Measurements from ENCODE around the gene BAG5. TPM values are rescaled to one million over a fixed set of nuclear protein-coding genes. Genes with fewer than 3 reads are reported as not detected.
"Not testable (repeated sequence)": the region's sequence is repeated elsewhere in the genome, so short reads cannot be mapped to it uniquely, and the experiment has no call there.

The BAG5 gene, protein sequence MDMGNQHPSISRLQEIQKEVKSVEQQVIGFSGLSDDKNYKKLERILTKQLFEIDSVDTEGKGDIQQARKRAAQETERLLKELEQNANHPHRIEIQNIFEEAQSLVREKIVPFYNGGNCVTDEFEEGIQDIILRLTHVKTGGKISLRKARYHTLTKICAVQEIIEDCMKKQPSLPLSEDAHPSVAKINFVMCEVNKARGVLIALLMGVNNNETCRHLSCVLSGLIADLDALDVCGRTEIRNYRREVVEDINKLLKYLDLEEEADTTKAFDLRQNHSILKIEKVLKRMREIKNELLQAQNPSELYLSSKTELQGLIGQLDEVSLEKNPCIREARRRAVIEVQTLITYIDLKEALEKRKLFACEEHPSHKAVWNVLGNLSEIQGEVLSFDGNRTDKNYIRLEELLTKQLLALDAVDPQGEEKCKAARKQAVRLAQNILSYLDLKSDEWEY
- total RNA-seq (10 to 100 TPM; 18.6 to 27.1 (median 24.9) TPM), polyA plus RNA-seq (10 to 100 TPM; 13.2 to 15.6 (median 14.6) TPM)

DNA sequence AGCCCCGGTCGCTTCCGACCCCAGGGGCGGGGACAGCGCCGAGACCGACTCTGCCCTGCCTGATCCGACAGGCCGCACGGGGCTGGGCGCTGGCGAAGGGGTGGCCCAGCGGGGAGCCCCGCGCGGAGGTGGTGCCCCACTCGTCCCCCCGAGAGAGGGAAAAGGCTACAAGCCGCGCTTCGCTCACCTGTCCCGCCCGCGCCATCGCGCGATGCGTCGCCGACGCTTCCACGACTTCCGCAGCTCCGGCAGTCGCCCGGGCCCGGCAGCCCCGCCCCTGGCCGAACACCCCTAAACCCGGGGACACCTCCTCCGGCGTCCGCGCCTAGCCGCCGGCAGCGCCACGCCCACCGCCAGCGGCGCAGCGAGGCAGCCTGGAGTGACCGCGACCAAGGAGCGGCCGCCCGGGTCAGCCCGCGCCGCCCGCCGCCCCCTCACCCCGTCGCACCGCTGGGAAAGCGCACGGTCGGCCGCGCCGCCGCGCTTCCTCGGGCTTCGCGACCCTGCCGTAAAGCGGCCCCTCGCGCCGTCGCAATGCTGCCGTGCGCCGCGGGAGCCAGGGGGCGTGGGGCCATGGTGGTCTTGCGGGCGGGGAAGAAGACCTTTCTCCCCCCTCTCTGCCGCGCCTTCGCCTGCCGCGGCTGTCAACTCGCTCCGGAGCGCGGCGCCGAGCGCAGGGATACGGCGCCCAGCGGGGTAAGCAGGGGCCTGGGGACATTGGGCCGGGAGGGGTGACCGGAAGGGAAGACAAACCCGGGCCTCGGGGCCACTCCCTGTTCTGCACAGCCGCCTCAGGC, at the start of gene BAG5, which contains the start of gene COA8:
TSS of gene BAG5 (minus strand) at position 229 of the 797 bp plus-strand sequence. CDS start 1,493 bp downstream, outside the sequence.
TSS of gene COA8 (plus strand) at position 532 of the 797 bp plus-strand sequence. CDS start at position 574, 42 bp downstream.
- Histone ChIP-seq H3K9me3 (no peaks in the 10 kb centered on the region), H3K4me1 (peaks cover 0 to 62% (median 59%) of the 10 kb centered on the region in 4 donors), H3K4me3 (peak within 1 kb of the TSS; percentile 68 to 95 (median 92)), H3K27ac (peak within 1 kb of the TSS; percentile 91 to 98 (median 96)), H3K36me3 (peaks cover 0 to 26% (median 4%) of the 10 kb centered on the region in 4 donors), H3K27me3 (no peaks in the 10 kb centered on the region)
- WGBS, 2 donors: 0% methylated on average over 109 of the region's 109 CpGs
- DNase-seq: peak; percentile 88
- intact Hi-C loops (cut with DNase I): no loop called here
- TF ChIP-seq POLR2A (IDR thresholded peaks at IDR 0.05): peak; percentile 54 to 72
- TF ChIP-seq, protein P1, sequence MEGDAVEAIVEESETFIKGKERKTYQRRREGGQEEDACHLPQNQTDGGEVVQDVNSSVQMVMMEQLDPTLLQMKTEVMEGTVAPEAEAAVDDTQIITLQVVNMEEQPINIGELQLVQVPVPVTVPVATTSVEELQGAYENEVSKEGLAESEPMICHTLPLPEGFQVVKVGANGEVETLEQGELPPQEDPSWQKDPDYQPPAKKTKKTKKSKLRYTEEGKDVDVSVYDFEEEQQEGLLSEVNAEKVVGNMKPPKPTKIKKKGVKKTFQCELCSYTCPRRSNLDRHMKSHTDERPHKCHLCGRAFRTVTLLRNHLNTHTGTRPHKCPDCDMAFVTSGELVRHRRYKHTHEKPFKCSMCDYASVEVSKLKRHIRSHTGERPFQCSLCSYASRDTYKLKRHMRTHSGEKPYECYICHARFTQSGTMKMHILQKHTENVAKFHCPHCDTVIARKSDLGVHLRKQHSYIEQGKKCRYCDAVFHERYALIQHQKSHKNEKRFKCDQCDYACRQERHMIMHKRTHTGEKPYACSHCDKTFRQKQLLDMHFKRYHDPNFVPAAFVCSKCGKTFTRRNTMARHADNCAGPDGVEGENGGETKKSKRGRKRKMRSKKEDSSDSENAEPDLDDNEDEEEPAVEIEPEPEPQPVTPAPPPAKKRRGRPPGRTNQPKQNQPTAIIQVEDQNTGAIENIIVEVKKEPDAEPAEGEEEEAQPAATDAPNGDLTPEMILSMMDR (IDR thresholded peaks at IDR 0.05): no peak
- no peak for TF ChIP-seq EP300 (IDR thresholded peaks at IDR 0.05)
- peak; percentile 88 to 98 (median 92) for TF ChIP-seq POLR2AphosphoS5 (IDR thresholded peaks at IDR 0.05)

DNA sequence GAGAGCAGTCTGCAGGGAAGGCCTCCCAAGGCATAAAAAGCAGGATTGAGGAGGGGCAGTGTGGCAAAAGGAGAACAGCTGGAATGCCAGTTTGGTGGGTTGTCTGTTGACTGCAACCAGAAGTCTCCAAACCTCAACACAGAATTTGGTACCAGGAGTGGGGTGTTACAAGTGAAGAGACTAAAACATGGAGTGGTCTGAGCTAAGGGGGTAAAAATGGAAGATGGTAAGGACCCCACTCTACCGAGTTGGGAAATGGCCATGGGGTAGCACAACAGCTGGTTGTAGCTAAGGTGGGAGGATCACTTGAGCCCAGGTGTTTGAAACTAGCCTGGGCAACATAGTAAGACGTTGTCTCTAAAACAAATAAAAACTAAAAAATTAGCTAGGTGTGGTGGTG, 48.8 kb upstream of the BAG5 start:
- intact Hi-C loops (cut with DNase I): no loop called here
- no peak for DNase-seq
- no peak overlapping the region for H3K4me3 ChIP-seq
- H3K27me3 ChIP-seq: peaks cover 0 to 12% (median 6%) of the 10 kb centered on the region in 3 donors
- H3K9me3 ChIP-seq: peaks cover 0 to 7% (median 4%) of the 10 kb centered on the region in 4 donors
- no peaks in the 10 kb centered on the region for H3K36me3 ChIP-seq
- 93% methylated on average over 2 of the region's 2 CpGs for WGBS, 2 donors
- no peak overlapping the region for H3K27ac ChIP-seq
- peaks cover 0 to 22% (median 18%) of the 10 kb centered on the region in 4 donors for H3K4me1 ChIP-seq
- no peak for TF ChIP-seq EP300 (IDR thresholded peaks at IDR 0.05)

DNA sequence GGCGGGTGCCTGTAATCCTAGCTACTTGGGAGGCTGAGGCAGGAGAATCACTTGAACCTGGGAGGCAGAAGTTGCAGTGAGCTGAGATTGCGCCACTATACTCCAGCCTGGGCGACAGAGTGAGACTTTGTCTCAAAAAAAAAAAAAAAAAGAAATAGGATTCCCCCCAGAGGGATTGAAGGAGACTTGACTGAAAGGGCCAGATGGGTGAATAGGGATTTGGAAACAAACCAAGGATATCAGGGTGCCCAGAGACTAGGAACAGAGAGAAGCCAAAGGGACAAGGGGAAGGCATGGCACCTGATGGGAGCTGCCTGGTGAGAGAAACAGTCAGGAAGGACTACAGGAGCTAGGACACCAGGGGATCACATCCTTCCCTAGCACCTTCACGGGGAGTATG, 46.6 kb upstream of the BAG5 start:
- peaks cover 0 to 12% (median 6%) of the 10 kb centered on the region in 3 donors for H3K27me3 ChIP-seq
- H3K4me3 ChIP-seq; DNase-seq; H3K9me3 ChIP-seq; H3K36me3 ChIP-seq; H3K27ac ChIP-seq; intact Hi-C loops (cut with DNase I): not testable (repeated sequence)
- 88 to 96% methylated on average over 4 of the region's 4 CpGs for WGBS, 2 donors
- H3K4me1 ChIP-seq: peaks cover 0 to 22% (median 18%) of the 10 kb centered on the region in 4 donors

DNA sequence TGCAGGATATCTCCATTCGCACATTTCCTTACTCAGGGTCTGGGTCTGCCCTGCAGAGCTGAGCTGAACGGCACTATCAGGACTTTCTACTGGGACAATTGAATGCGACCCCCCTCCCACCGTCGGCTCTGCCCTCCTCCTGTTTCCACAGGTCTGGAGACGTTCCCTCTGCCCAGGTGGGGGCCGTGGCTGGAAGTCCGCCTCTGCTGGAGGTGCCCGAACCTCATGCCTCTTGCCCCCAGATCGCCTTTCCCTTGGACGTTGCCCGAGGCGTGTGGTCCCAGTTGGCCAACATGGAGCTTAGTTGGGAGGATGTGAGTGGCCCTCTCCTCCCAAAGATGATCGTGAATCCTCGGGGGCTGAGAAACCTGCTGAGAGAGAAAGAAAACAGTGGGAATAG, 45.4 kb upstream of the BAG5 start:
- H3K4me3 ChIP-seq: peak overlapping the region in 2 of 4 donors; percentile 26 to 30

More for the DNA sequence above, 45.4 kb upstream of the BAG5 start:
- H3K9me3 ChIP-seq: peaks cover 0 to 7% (median 4%) of the 10 kb centered on the region in 4 donors
- intact Hi-C loops (cut with DNase I): no loop called here
- H3K27ac ChIP-seq: no peak overlapping the region
- 24 to 47% methylated on average over 15 of the region's 15 CpGs for WGBS, 2 donors
- no peaks in the 10 kb centered on the region for H3K36me3 ChIP-seq
- no peak for DNase-seq
- H3K4me1 ChIP-seq: peaks cover 0 to 22% (median 18%) of the 10 kb centered on the region in 4 donors
- H3K27me3 ChIP-seq: peaks cover 0 to 12% (median 6%) of the 10 kb centered on the region in 3 donors
- TF ChIP-seq, protein P1 (IDR thresholded peaks at IDR 0.05): no peak
- TF ChIP-seq POLR2A (IDR thresholded peaks at IDR 0.05) (no peak), EP300 (IDR thresholded peaks at IDR 0.05) (no peak), POLR2AphosphoS5 (IDR thresholded peaks at IDR 0.05) (no peak)

Data from sigmoid colon (tissue), 7 donors.